H9 (cell line): ENCODE data around the gene SLC9A9. TPM values are rescaled to one million over a fixed set of nuclear protein-coding genes. Genes with fewer than 3 reads are reported as not detected.

ENCODE experiments used
- DNase-seq: peaks from one replicate; pipeline ENCODE4 v3.0.0-alpha.2; 2017
- H2AFZ ChIP-seq: one replicate; pipeline ENCODE4 v1.6.1; 2013; ENCODE audit warnings: mild to moderate bottlenecking, low read length, control low read depth, moderate library complexity
- H2AK5ac ChIP-seq: 2 replicates; pipeline ENCODE4 v1.6.1; 2013; ENCODE audit warnings: low read length, control low read depth, mixed read lengths; ENCODE audit not compliant: insufficient read length
- H2BK120ac ChIP-seq: one replicate; pipeline ENCODE4 v1.6.1; 2013; ENCODE audit warnings: low read depth, mild to moderate bottlenecking, low read length, control low read depth, inconsistent platforms; ENCODE audit not compliant: poor library complexity, severe bottlenecking
- H2BK12ac ChIP-seq: 2 replicates; pipeline ENCODE4 v1.6.1; 2013; ENCODE audit warnings: low read length, control low read depth, mixed read lengths, low read depth; ENCODE audit not compliant: insufficient read length
- H2BK15ac ChIP-seq: 2 replicates; pipeline ENCODE4 v1.6.1; 2013; ENCODE audit warnings: low read depth, low read length, control low read depth
- H2BK20ac ChIP-seq: one replicate; pipeline ENCODE4 v1.6.1; 2013; ENCODE audit warnings: low read depth, mild to moderate bottlenecking, low read length, control low read depth, inconsistent platforms; ENCODE audit not compliant: poor library complexity, severe bottlenecking
- H2BK5ac ChIP-seq: 2 replicates; pipeline ENCODE4 v1.6.1; 2013; ENCODE audit warnings: low read length, control low read depth, mixed read lengths; ENCODE audit not compliant: insufficient read length
- H3K14ac ChIP-seq: 2 replicates; pipeline ENCODE4 v1.6.1; 2013; ENCODE audit warnings: low read length, control low read depth; ENCODE audit not compliant: insufficient read depth
- H3K18ac ChIP-seq: 2 replicates; pipeline ENCODE4 v1.6.1; 2013; ENCODE audit warnings: low read depth, mild to moderate bottlenecking, mixed read lengths, low read length, control low read depth; ENCODE audit not compliant: insufficient read length
- H3K23ac ChIP-seq: 2 replicates; pipeline ENCODE4 v1.6.1; 2013; ENCODE audit warnings: low read length, control low read depth, mixed read lengths, low read depth; ENCODE audit not compliant: insufficient read length
- H3K23me2 ChIP-seq: 2 replicates; pipeline ENCODE4 v1.6.1; 2013; ENCODE audit warnings: low read depth, mild to moderate bottlenecking, mixed read lengths, low read length, control low read depth; ENCODE audit not compliant: insufficient read length, poor library complexity, severe bottlenecking
- H3K27ac ChIP-seq: 2 replicates; pipeline ENCODE4 v1.5.1; 2013; ENCODE audit warnings: low read length, control low read depth, mixed read lengths, low read depth; ENCODE audit not compliant: insufficient read length
- H3K27me3 ChIP-seq: 2 replicates; pipeline ENCODE4 v1.6.1; 2013; ENCODE audit warnings: low read length, control low read depth, inconsistent platforms; ENCODE audit not compliant: insufficient read depth
- H3K4ac ChIP-seq: 2 replicates; pipeline ENCODE4 v1.6.1; 2013; ENCODE audit warnings: low read depth, mild to moderate bottlenecking, control low read depth, inconsistent platforms, low read length, moderate library complexity
- H3K4me1 ChIP-seq: 2 replicates; pipeline ENCODE4 v1.6.1; 2013; ENCODE audit warnings: low read length, control low read depth, inconsistent platforms; ENCODE audit not compliant: insufficient read depth
- H3K4me2 ChIP-seq: 2 replicates; pipeline ENCODE4 v1.6.1; 2013; ENCODE audit warnings: low read length, control low read depth, mixed read lengths; ENCODE audit not compliant: insufficient read length, insufficient read depth
- H3K56ac ChIP-seq: 2 replicates; pipeline ENCODE4 v1.6.1; 2013; ENCODE audit warnings: low read depth, mild to moderate bottlenecking, mixed read lengths, low read length, control low read depth; ENCODE audit not compliant: insufficient read length
- H3K79me1 ChIP-seq: 2 replicates; pipeline ENCODE4 v1.6.1; 2013; ENCODE audit warnings: low read depth, mild to moderate bottlenecking, moderate library complexity, low read length, control low read depth, inconsistent platforms; ENCODE audit not compliant: insufficient read depth, poor library complexity, severe bottlenecking
- H3K79me2 ChIP-seq: 2 replicates; pipeline ENCODE4 v1.6.1; 2013; ENCODE audit warnings: low read length, control low read depth, inconsistent platforms; ENCODE audit not compliant: insufficient read depth
- H3K9ac ChIP-seq: 2 replicates; pipeline ENCODE4 v1.6.1; 2013; ENCODE audit warnings: low read length, control low read depth, mixed read lengths; ENCODE audit not compliant: insufficient read length; ENCODE audit errors: extremely low read depth
- H3K9me3 ChIP-seq: one replicate; pipeline ENCODE4 v1.6.1; 2013; ENCODE audit warnings: low read depth, low read length, inconsistent platforms; ENCODE audit not compliant: control insufficient read depth
- H3T11ph ChIP-seq: one replicate; pipeline ENCODE4 v1.6.1; 2013; ENCODE audit warnings: mild to moderate bottlenecking, low read length, control low read depth, inconsistent platforms
- H4K20me1 ChIP-seq: one replicate; pipeline ENCODE4 v1.6.1; 2013; ENCODE audit not compliant: control insufficient read depth, insufficient read length, insufficient read depth
- H4K5ac ChIP-seq: 2 replicates; pipeline ENCODE4 v1.6.1; 2013; ENCODE audit warnings: low read depth, mild to moderate bottlenecking, mixed read lengths, low read length, control low read depth; ENCODE audit not compliant: insufficient read length
- H4K8ac ChIP-seq: replicated peaks from 2 replicates; pipeline ENCODE4 v1.6.1; 2013; ENCODE audit warnings: low read length, control low read depth, mixed read lengths, low read depth; ENCODE audit not compliant: insufficient read length
- H4K91ac ChIP-seq: 2 replicates; pipeline ENCODE4 v1.6.1; 2013; ENCODE audit warnings: low read depth, mild to moderate bottlenecking, moderate library complexity, mixed read lengths, low read length, control low read depth; ENCODE audit not compliant: insufficient read length
- H3K27ac Mint-ChIP-seq, 3 experiments: 2 replicates in 2 of 3; 3 replicates in 1 of 3; pipeline ENCODE4 v1.8.0; 2020 to 2021; ENCODE audit warnings: mixed read lengths in 3 of 3, mild to moderate bottlenecking in 1 of 3, moderate library complexity in 1 of 3
- H3K27me3 Mint-ChIP-seq: 2 replicates; pipeline ENCODE4 v1.8.0; 2021; ENCODE audit warnings: low read depth, mild to moderate bottlenecking, moderate library complexity, mixed read lengths
- H3K36me3 Mint-ChIP-seq, 3 experiments: 2 replicates in 2 of 3; 3 replicates in 1 of 3; pipeline ENCODE4 v1.8.0; 2020 to 2021; ENCODE audit warnings: low read depth in 3 of 3, mixed read lengths in 3 of 3; ENCODE audit not compliant: insufficient read depth in 1 of 3
- H3K4me1 Mint-ChIP-seq, 2 experiments: 2 replicates each; pipeline ENCODE4 v1.8.0; 2020; ENCODE audit warnings: mixed read lengths in 2 of 2
- H3K4me3 Mint-ChIP-seq, 2 experiments: 2 replicates in 1 of 2; 3 replicates in 1 of 2; pipeline ENCODE4 v1.8.0; 2020 to 2021; ENCODE audit warnings: mild to moderate bottlenecking in 2 of 2, mixed read lengths in 2 of 2, moderate library complexity in 1 of 2
- H3K9me3 Mint-ChIP-seq, 2 experiments: 2 replicates in 1 of 2; 3 replicates in 1 of 2; pipeline ENCODE4 v1.8.0; 2020; ENCODE audit warnings: mild to moderate bottlenecking in 2 of 2, mixed read lengths in 2 of 2, moderate library complexity in 1 of 2
- WGBS: extraction: QIAGEN DNeasy Blood & Tissue Kit; methylation state at CpG from one replicate; pipeline ENCODE4 v1.1.7; 2013; ENCODE audit warnings: missing lambda C conversion rate, low lambda C conversion rate, mixed read lengths; ENCODE audit not compliant: insufficient read length; ENCODE audit errors: extremely low coverage; 5-methylcytosine and 5-hydroxymethylcytosine counted together
- total RNA-seq: library from RNA; stranded (reverse); gene quantifications from 2 replicates; pipeline ENCODE4 v1.2.1, GENCODE V29; 2021
- TF ChIP-seq, protein P1 (sequence below): fragments of 200-600 bp; sonication (generic); conservative IDR thresholded peaks from 3 replicates; pipeline ENCODE4 v1.8.0; 2021; ENCODE audit warnings: antibody characterized with exemption, mild to moderate bottlenecking

Gene SLC9A9
- total RNA-seq, 1 experiment from 2014 or later: 0.35 TPM

DNA sequence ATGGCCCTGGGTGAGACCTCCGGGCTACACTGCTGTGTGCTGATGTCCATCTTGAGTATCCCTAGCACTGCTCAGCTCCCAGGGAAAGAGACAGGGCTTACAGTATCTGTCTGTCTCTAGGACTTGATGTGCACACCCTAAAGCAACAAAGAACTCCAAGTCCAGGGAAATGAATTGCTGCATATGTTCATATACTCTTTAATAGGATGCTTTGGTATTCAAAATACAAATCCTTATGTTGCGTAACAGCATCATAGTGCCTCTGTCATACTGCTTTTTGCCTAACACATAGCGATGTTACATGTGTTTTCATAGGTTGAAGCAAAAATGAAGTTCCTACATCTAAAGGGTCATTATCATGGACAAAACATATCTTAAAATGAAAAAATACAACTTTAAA is 299.9 kb downstream of the SLC9A9 start:
- H3K27me3 Mint-ChIP-seq: no peaks in the 10 kb centered on the region; the same call in 1 of the 2 replicates
- no peak for DNase-seq
- H3K4me1 Mint-ChIP-seq: no peaks in the 10 kb centered on the region
- Histone ChIP-seq H3K23me2 (no peaks in the 10 kb centered on the region), H2AK5ac (no peak overlapping the region), H2BK20ac (no peak overlapping the region), H2BK15ac (no peak overlapping the region), H2AFZ (no peak overlapping the region), H2BK120ac (no peak overlapping the region), H3K23ac (no peak overlapping the region), H3K4me2 (no peak overlapping the region), H3K79me2 (no peaks in the 10 kb centered on the region), H4K5ac (no peak overlapping the region), H4K8ac (no peak overlapping the region), H3K4me1 (no peaks in the 10 kb centered on the region), H3K9me3 (no peaks in the 10 kb centered on the region), H3K9ac (no peak overlapping the region), H3K79me1 (no peaks in the 10 kb centered on the region), H2BK12ac (no peak overlapping the region), H2BK5ac (no peak overlapping the region), H4K91ac (no peak overlapping the region), H3K4ac (no peak overlapping the region), H3K18ac (no peak overlapping the region), H3K14ac (no peak overlapping the region), H3K27ac (no peak overlapping the region), H3K27me3 (no peaks in the 10 kb centered on the region), H3T11ph (no peak overlapping the region), H3K56ac (no peak overlapping the region), H4K20me1 (no peaks in the 10 kb centered on the region)
- H3K9me3 Mint-ChIP-seq: no peaks in the 10 kb centered on the region; a peak in 1 of 5 replicates
- H3K36me3 Mint-ChIP-seq: no peaks in the 10 kb centered on the region
- TF ChIP-seq, protein P1, sequence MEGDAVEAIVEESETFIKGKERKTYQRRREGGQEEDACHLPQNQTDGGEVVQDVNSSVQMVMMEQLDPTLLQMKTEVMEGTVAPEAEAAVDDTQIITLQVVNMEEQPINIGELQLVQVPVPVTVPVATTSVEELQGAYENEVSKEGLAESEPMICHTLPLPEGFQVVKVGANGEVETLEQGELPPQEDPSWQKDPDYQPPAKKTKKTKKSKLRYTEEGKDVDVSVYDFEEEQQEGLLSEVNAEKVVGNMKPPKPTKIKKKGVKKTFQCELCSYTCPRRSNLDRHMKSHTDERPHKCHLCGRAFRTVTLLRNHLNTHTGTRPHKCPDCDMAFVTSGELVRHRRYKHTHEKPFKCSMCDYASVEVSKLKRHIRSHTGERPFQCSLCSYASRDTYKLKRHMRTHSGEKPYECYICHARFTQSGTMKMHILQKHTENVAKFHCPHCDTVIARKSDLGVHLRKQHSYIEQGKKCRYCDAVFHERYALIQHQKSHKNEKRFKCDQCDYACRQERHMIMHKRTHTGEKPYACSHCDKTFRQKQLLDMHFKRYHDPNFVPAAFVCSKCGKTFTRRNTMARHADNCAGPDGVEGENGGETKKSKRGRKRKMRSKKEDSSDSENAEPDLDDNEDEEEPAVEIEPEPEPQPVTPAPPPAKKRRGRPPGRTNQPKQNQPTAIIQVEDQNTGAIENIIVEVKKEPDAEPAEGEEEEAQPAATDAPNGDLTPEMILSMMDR: no peak
- H3K27ac Mint-ChIP-seq: no peak overlapping the region
- H3K4me3 Mint-ChIP-seq: no peak overlapping the region
- WGBS: no CpG with 5 or more reads among the region's 3 CpGs
